ENCODE results near the gene CFAP74. TPM values are rescaled to one million over a fixed set of nuclear protein-coding genes. Genes with fewer than 3 reads are reported as not detected.

CFAP74 gene
- total and polyA plus RNA-seq, 7 donors, result 0.03 to 0.27 TPM; not detected in 5

GRCh38 chr1:1962752-1963151, 40.8 kb downstream of the CFAP74 start:
- Histone ChIP-seq H3K9me3 (no peaks in the 10 kb centered on the region), H3K27me3 (peaks cover 7 to 86% (median 65%) of the 10 kb centered on the region in 3 donors), H3K4me3 (no peak overlapping the region), H3K36me3 (no peaks in the 10 kb centered on the region), H3K27ac (no peak overlapping the region), H3K4me1 (peaks cover 0 to 9% (median 7%) of the 10 kb centered on the region in 4 donors)
- DNase-seq, result no peak
- intact Hi-C loops (cut with DNase I), result no loop called here
- WGBS, 2 donors, result 72 to 86% methylated on average over 2 of the region's 2 CpGs
- TF ChIP-seq CTCF (IDR thresholded peaks at IDR 0.05) (no peak), POLR2A (IDR thresholded peaks at IDR 0.05) (no peak), EP300 (IDR thresholded peaks at IDR 0.05) (no peak), POLR2AphosphoS5 (IDR thresholded peaks at IDR 0.05) (no peak)

- intact Hi-C loops (cut with DNase I), result no loop called here
These were observed 42.9 kb downstream of the CFAP74 start for GRCh38 chr1:1960480-1961196.

GRCh38 chr1:1959840-1960479, 43.6 kb downstream of the CFAP74 start:
- WGBS, 2 donors, result 3 to 10% methylated on average over 23 of the region's 23 CpGs
- no peaks in the 10 kb centered on the region for H3K9me3 ChIP-seq
- peaks cover 6 to 75% (median 40%) of the 10 kb centered on the region in 3 donors for H3K27me3 ChIP-seq
- peaks cover 0 to 9% (median 7%) of the 10 kb centered on the region in 4 donors for H3K4me1 ChIP-seq
- H3K36me3 ChIP-seq, result no peaks in the 10 kb centered on the region
- TF ChIP-seq CTCF (IDR thresholded peaks at IDR 0.05), result peak; percentile 13 to 58 (median 55)
- no peak for TF ChIP-seq POLR2A (IDR thresholded peaks at IDR 0.05)
- intact Hi-C loops (cut with DNase I), result no loop called here
- H3K4me3 ChIP-seq, result no peak overlapping the region
- peak; percentile 86 for DNase-seq
- H3K27ac ChIP-seq, result no peak overlapping the region

More at GRCh38 chr1:1960480-1961196, 42.9 kb downstream of the CFAP74 start:
- WGBS, 2 donors, result 67 to 68% methylated on average over 17 of the region's 17 CpGs
- no peak for DNase-seq
- Histone ChIP-seq H3K4me3 (no peak overlapping the region), H3K4me1 (peaks cover 0 to 9% (median 7%) of the 10 kb centered on the region in 4 donors), H3K9me3 (no peaks in the 10 kb centered on the region), H3K27ac (no peak overlapping the region), H3K27me3 (peaks cover 7 to 82% (median 46%) of the 10 kb centered on the region in 3 donors), H3K36me3 (no peaks in the 10 kb centered on the region)
- TF ChIP-seq POLR2AphosphoS5 (IDR thresholded peaks at IDR 0.05) (no peak), CTCF (IDR thresholded peaks at IDR 0.05) (no peak), POLR2A (IDR thresholded peaks at IDR 0.05) (no peak), EP300 (IDR thresholded peaks at IDR 0.05) (no peak)

GRCh38 chr1:1959459-1959839, 44.1 kb downstream of the CFAP74 start:
- TF ChIP-seq POLR2AphosphoS5 (IDR thresholded peaks at IDR 0.05) (no peak), CTCF (IDR thresholded peaks at IDR 0.05) (no peak), EP300 (IDR thresholded peaks at IDR 0.05) (no peak), POLR2A (IDR thresholded peaks at IDR 0.05) (no peak)
- 52 to 81% methylated on average over 12 of the region's 12 CpGs for WGBS, 2 donors
- intact Hi-C loops (cut with DNase I), result no loop called here
- no peaks in the 10 kb centered on the region for H3K9me3 ChIP-seq
- no peaks in the 10 kb centered on the region for H3K36me3 ChIP-seq
- peaks cover 0 to 9% (median 7%) of the 10 kb centered on the region in 4 donors for H3K4me1 ChIP-seq
- peaks cover 3 to 70% (median 35%) of the 10 kb centered on the region in 3 donors for H3K27me3 ChIP-seq
- no peak for DNase-seq
- H3K27ac ChIP-seq, result no peak overlapping the region
- no peak overlapping the region for H3K4me3 ChIP-seq

All from sigmoid colon (tissue), 7 donors.